HCT116 (cell line): ENCODE results near the gene ASB9.

ENCODE experiments used
- EZH2 ChIP-seq: fragments of 200-600 bp; sonication (generic); IDR thresholded peaks from 2 replicates; pipeline ENCODE4 v1.6.1; 2017; ENCODE audit warnings: antibody characterized with exemption, mixed run types
- EZH2phosphoT487 ChIP-seq: fragments of 200-600 bp; IDR thresholded peaks from 2 replicates; pipeline ENCODE4 v1.6.1; 2018; ENCODE audit warnings: antibody characterized with exemption, borderline replicate concordance
- FOSL1 ChIP-seq: IDR thresholded peaks from 2 replicates; pipeline ENCODE4 v1.6.1; 2012; ENCODE audit warnings: low read depth
- JUND ChIP-seq: IDR thresholded peaks from 2 replicates; pipeline ENCODE4 v1.6.1; 2012
- POLR2A ChIP-seq: IDR thresholded peaks from 2 replicates; pipeline ENCODE4 v1.7.0; 2011; ENCODE audit warnings: borderline replicate concordance; ENCODE audit not compliant: insufficient read depth, insufficient read length; ENCODE audit errors: extremely low read depth
- POLR2AphosphoS5 ChIP-seq: IDR thresholded peaks from 2 replicates; pipeline ENCODE4 v1.6.1; 2011; ENCODE audit warnings: mild to moderate bottlenecking, low read depth, low read length, moderate library complexity
- RAD21 ChIP-seq: IDR thresholded peaks from 2 replicates; pipeline ENCODE4 v1.6.1; 2012; ENCODE audit warnings: low read depth, mild to moderate bottlenecking
- TF ChIP-seq, protein P1 (sequence below), 3 experiments: fragments of 200-600 bp in 1 of 3; sonication (generic) in 1 of 3; IDR thresholded peaks in 2 of 3; conservative IDR thresholded peaks in 1 of 3; 2 replicates each; pipeline ENCODE4 v1.5.1; 2012 to 2017; ENCODE audit warnings: low read depth in 2 of 3, low read length in 2 of 3, antibody characterized with exemption in 1 of 3, borderline replicate concordance in 1 of 3, control low read depth in 1 of 3, mild to moderate bottlenecking in 1 of 3, mixed read lengths in 1 of 3, mixed run types in 1 of 3, moderate library complexity in 1 of 3; ENCODE audit not compliant: insufficient read depth in 1 of 3
- TF ChIP-seq, protein P2 (sequence below): IDR thresholded peaks from 2 replicates; pipeline ENCODE4 v1.6.1; 2011; ENCODE audit warnings: mild to moderate bottlenecking, low read length, moderate library complexity; ENCODE audit not compliant: insufficient replicate concordance; ENCODE audit errors: extremely low read depth
- TF ChIP-seq, protein P3 (sequence below): IDR thresholded peaks from 2 replicates; pipeline ENCODE4 v1.6.1; 2012
- TF ChIP-seq, protein P4 (sequence below): IDR thresholded peaks from 2 replicates; pipeline ENCODE4 v1.6.1; 2012; ENCODE audit warnings: low read depth

DNA sequence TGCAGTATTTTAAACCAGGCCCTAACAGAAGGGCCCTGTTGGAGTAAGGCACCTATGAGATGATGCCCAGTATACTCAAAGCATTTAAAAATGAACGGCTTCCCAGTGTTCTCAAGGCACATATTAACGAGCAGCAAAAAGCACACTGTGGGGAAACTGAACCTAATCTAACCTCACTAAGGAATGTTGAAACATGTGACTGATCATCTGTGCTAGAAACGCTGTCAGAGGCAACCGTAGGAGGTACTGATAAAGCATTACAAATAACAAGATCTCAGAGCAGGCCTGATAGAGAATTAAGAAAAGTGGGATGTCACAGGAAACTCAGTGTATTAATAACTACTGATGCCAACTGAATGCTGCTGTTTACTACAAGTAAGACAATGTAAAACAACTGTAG, 24.0 kb downstream of the ASB9 start:
- TF ChIP-seq, protein P1, sequence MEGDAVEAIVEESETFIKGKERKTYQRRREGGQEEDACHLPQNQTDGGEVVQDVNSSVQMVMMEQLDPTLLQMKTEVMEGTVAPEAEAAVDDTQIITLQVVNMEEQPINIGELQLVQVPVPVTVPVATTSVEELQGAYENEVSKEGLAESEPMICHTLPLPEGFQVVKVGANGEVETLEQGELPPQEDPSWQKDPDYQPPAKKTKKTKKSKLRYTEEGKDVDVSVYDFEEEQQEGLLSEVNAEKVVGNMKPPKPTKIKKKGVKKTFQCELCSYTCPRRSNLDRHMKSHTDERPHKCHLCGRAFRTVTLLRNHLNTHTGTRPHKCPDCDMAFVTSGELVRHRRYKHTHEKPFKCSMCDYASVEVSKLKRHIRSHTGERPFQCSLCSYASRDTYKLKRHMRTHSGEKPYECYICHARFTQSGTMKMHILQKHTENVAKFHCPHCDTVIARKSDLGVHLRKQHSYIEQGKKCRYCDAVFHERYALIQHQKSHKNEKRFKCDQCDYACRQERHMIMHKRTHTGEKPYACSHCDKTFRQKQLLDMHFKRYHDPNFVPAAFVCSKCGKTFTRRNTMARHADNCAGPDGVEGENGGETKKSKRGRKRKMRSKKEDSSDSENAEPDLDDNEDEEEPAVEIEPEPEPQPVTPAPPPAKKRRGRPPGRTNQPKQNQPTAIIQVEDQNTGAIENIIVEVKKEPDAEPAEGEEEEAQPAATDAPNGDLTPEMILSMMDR (IDR thresholded peaks at IDR 0.05 in 2 of 3, conservative IDR thresholded peaks at IDR 0.05 in 1 of 3; ENCODE audit: borderline replicate concordance in 1 of 3, insufficient read depth in 1 of 3, low read depth in 2 of 3, low read length in 2 of 3), result no peak
- no peak for TF ChIP-seq FOSL1
- TF ChIP-seq, protein P2, sequence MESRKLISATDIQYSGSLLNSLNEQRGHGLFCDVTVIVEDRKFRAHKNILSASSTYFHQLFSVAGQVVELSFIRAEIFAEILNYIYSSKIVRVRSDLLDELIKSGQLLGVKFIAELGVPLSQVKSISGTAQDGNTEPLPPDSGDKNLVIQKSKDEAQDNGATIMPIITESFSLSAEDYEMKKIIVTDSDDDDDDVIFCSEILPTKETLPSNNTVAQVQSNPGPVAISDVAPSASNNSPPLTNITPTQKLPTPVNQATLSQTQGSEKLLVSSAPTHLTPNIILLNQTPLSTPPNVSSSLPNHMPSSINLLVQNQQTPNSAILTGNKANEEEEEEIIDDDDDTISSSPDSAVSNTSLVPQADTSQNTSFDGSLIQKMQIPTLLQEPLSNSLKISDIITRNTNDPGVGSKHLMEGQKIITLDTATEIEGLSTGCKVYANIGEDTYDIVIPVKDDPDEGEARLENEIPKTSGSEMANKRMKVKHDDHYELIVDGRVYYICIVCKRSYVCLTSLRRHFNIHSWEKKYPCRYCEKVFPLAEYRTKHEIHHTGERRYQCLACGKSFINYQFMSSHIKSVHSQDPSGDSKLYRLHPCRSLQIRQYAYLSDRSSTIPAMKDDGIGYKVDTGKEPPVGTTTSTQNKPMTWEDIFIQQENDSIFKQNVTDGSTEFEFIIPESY, result no peak
- no peak for TF ChIP-seq EZH2
- no peak for TF ChIP-seq JUND
- no peak for TF ChIP-seq POLR2A
- TF ChIP-seq, protein P3, sequence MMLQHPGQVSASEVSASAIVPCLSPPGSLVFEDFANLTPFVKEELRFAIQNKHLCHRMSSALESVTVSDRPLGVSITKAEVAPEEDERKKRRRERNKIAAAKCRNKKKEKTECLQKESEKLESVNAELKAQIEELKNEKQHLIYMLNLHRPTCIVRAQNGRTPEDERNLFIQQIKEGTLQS, result no peak
- TF ChIP-seq POLR2AphosphoS5, result no peak
- TF ChIP-seq, protein P4, sequence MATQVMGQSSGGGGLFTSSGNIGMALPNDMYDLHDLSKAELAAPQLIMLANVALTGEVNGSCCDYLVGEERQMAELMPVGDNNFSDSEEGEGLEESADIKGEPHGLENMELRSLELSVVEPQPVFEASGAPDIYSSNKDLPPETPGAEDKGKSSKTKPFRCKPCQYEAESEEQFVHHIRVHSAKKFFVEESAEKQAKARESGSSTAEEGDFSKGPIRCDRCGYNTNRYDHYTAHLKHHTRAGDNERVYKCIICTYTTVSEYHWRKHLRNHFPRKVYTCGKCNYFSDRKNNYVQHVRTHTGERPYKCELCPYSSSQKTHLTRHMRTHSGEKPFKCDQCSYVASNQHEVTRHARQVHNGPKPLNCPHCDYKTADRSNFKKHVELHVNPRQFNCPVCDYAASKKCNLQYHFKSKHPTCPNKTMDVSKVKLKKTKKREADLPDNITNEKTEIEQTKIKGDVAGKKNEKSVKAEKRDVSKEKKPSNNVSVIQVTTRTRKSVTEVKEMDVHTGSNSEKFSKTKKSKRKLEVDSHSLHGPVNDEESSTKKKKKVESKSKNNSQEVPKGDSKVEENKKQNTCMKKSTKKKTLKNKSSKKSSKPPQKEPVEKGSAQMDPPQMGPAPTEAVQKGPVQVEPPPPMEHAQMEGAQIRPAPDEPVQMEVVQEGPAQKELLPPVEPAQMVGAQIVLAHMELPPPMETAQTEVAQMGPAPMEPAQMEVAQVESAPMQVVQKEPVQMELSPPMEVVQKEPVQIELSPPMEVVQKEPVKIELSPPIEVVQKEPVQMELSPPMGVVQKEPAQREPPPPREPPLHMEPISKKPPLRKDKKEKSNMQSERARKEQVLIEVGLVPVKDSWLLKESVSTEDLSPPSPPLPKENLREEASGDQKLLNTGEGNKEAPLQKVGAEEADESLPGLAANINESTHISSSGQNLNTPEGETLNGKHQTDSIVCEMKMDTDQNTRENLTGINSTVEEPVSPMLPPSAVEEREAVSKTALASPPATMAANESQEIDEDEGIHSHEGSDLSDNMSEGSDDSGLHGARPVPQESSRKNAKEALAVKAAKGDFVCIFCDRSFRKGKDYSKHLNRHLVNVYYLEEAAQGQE, result no peak
- no peak for TF ChIP-seq EZH2phosphoT487
- no peak for TF ChIP-seq RAD21
